Aorta (tissue), 5 donors: ENCODE measurements around the gene NTN1. TPM values are rescaled to one million over a fixed set of nuclear protein-coding genes. Genes with fewer than 3 reads are reported as not detected.

Experiments
- ATAC-seq: fragments of 200-7000 bp; cut with Tn5 transposase; one replicate; pipeline ENCODE4 v1.9.1; 2022; ENCODE audit warnings: moderate library complexity; ENCODE audit not compliant: low FRiP score
- DNase-seq, 2 donors: peaks; one replicate each; pipeline ENCODE4 v3.0.0-alpha.2; 2020
- H3K27ac ChIP-seq, 2 donors: one replicate each; pipeline ENCODE4 v1.5.1; 2013; ENCODE audit warnings: low read length in 2 of 2, mild to moderate bottlenecking in 2 of 2, moderate library complexity in 2 of 2, control low read depth in 1 of 2, inconsistent platforms in 1 of 2, low read depth in 1 of 2
- H3K27me3 ChIP-seq, 2 donors: one replicate each; pipeline ENCODE4 v1.6.1; 2013; ENCODE audit warnings: control low read depth in 1 of 2, low read length in 1 of 2, mild to moderate bottlenecking in 1 of 2, moderate library complexity in 1 of 2; ENCODE audit not compliant: insufficient read depth in 2 of 2, control insufficient read depth in 1 of 2
- H3K36me3 ChIP-seq, 2 donors: one replicate each; pipeline ENCODE4 v1.6.1; 2013; ENCODE audit warnings: control low read depth in 1 of 2, low read length in 1 of 2, mild to moderate bottlenecking in 1 of 2; ENCODE audit not compliant: insufficient read depth in 2 of 2, control insufficient read depth in 1 of 2
- H3K4me1 ChIP-seq, 2 donors: one replicate each; pipeline ENCODE4 v1.6.1; 2013; ENCODE audit warnings: low read length in 2 of 2, control low read depth in 1 of 2, mild to moderate bottlenecking in 1 of 2, moderate library complexity in 1 of 2; ENCODE audit not compliant: insufficient read depth in 2 of 2, control insufficient read depth in 1 of 2
- H3K4me3 ChIP-seq, 2 donors: one replicate each; pipeline ENCODE4 v1.5.1; 2013; ENCODE audit warnings: low read length in 2 of 2, control low read depth in 1 of 2, mild to moderate bottlenecking in 1 of 2
- H3K9me3 ChIP-seq: one replicate; pipeline ENCODE4 v1.6.1; 2013; ENCODE audit warnings: mild to moderate bottlenecking, low read length; ENCODE audit not compliant: control insufficient read depth
- WGBS, 2 donors: extraction: QIAGEN DNeasy Blood & Tissue Kit; methylation state at CpG; one replicate each; pipeline ENCODE4 v1.1.7; 2013; 5-methylcytosine and 5-hydroxymethylcytosine counted together
- intact Hi-C, 2 donors: fragments of 100-400 bp; cut with DNase I; formaldehyde crosslinking; loops; one replicate each; pipeline versions ENCODE4 v1.14.2 to v1.15.0; 2022
- polyA plus RNA-seq, 2 donors: library from polyadenylated mRNA; stranded (reverse); fragments of 200-250 nt; gene quantifications; one replicate each; pipeline ENCODE4 v1.2.3, GENCODE V29; 2013
- total RNA-seq, 2 donors: library from RNA; stranded (reverse); fragmentation: NEBNext Ultra II Directional; extraction: Animal tissue kit (Norgen Biotek cat#: 25700); gene quantifications; one replicate each; pipeline ENCODE4 v1.2.1, GENCODE V29; 2021
- donor health status: healthy with polysubstance abuse.
- donor health status: Bipolar disorder and iron deficiency.
- donor health status: DM: no; HTN: no; CAD: no.
- donor health status: DM: no; HTN: no; CAD: no.
- donor health status: DM: yes; HTN: yes; CAD: no.

The NTN1 gene
- total and polyA plus RNA-seq, 4 donors, result 6.6 to 90.4 (median 37.1) TPM

- H3K4me3 ChIP-seq, result no peak overlapping the region
- H3K4me1 ChIP-seq, result peaks cover 0 to 4% of the 10 kb centered on the region in 2 donors
- peak overlapping the region; percentile 15 to 79 for H3K27ac ChIP-seq
- H3K9me3 ChIP-seq, result no peaks in the 10 kb centered on the region
- WGBS, 2 donors, result 40 to 48% methylated on average over 23 to 27 of the region's 27 CpGs
- peak; percentile 56 to 78 for DNase-seq
- intact Hi-C loops, result loop anchor here in 1 of 2 donors (10.0 kb wide), 1 partner anchor 115 kb away; no protein-coding TSS in a partner anchor
- no peaks in the 10 kb centered on the region for H3K36me3 ChIP-seq
- ATAC-seq, result no peak
- H3K27me3 ChIP-seq, result no peaks in the 10 kb centered on the region
Observed at GRCh38 chr17:9239246-9239792, 218.0 kb downstream of the NTN1 start.

- Histone ChIP-seq H3K36me3 (no peaks in the 10 kb centered on the region), H3K4me3 (peak overlapping the region; percentile 20 to 54), H3K9me3 (no peaks in the 10 kb centered on the region), H3K27me3 (no peaks in the 10 kb centered on the region), H3K27ac (peak overlapping the region; percentile 99 to 100), H3K4me1 (peaks cover 0 to 4% of the 10 kb centered on the region in 2 donors)
- intact Hi-C loops, result loop anchor here in 1 of 2 donors (5.0 to 10.0 kb wide), 2 partner anchors 78 to 115 kb away; no protein-coding TSS in a partner anchor
- ATAC-seq (peak; percentile 88), DNase-seq (peak; percentile 88 to 94)
- WGBS, 2 donors, result 1% methylated on average over 51 to 84 of the region's 84 CpGs
Observed at GRCh38 chr17:9239793-9240658, 218.7 kb downstream of the NTN1 start.

- no peaks in the 10 kb centered on the region for H3K9me3 ChIP-seq
- peak; percentile 88 to 93 for DNase-seq
Observed at GRCh38 chr17:9240659-9241370, 219.5 kb downstream of the NTN1 start.

GRCh38 chr17:9241371-9241712 lies 220.0 kb downstream of the NTN1 start:
- H3K4me3 ChIP-seq, result no peak overlapping the region
- ATAC-seq, result peak; percentile 64
- peaks cover 0 to 4% of the 10 kb centered on the region in 2 donors for H3K4me1 ChIP-seq

More at GRCh38 chr17:9240659-9241370, 219.5 kb downstream of the NTN1 start:
- Histone ChIP-seq H3K36me3 (no peaks in the 10 kb centered on the region), H3K4me3 (peak overlapping the region in 1 of 2 donors; percentile 54), H3K27me3 (no peaks in the 10 kb centered on the region), H3K4me1 (peaks cover 0 to 4% of the 10 kb centered on the region in 2 donors), H3K27ac (peak overlapping the region; percentile 99 to 100)
- intact Hi-C loops, result loop anchor here in 1 of 2 donors (5.0 kb wide), 1 partner anchor 79 kb away; no protein-coding TSS in a partner anchor
- WGBS, 2 donors, result 1 to 5% methylated on average over 17 of the region's 17 CpGs
- peak; percentile 88 for ATAC-seq

GRCh38 chr17:9241774-9242496 lies 220.6 kb downstream of the NTN1 start:
- Histone ChIP-seq H3K9me3 (no peaks in the 10 kb centered on the region), H3K27ac (peak overlapping the region; percentile 95 to 97), H3K36me3 (no peaks in the 10 kb centered on the region), H3K27me3 (no peaks in the 10 kb centered on the region), H3K4me1 (peaks cover 0 to 4% of the 10 kb centered on the region in 2 donors), H3K4me3 (no peak overlapping the region)
- DNase-seq (peak; percentile 50 to 71), ATAC-seq (no peak)
- intact Hi-C loops, result loop anchor here in 1 of 2 donors (5.0 kb wide), 1 partner anchor 80 kb away; no protein-coding TSS in a partner anchor
- 50 to 54% methylated on average over 15 to 16 of the region's 16 CpGs for WGBS, 2 donors

More at GRCh38 chr17:9241371-9241712, 220.0 kb downstream of the NTN1 start:
- Histone ChIP-seq H3K27ac (peak overlapping the region; percentile 95 to 97), H3K9me3 (no peaks in the 10 kb centered on the region), H3K27me3 (no peaks in the 10 kb centered on the region), H3K36me3 (no peaks in the 10 kb centered on the region)
- intact Hi-C loops, result loop anchor here in 1 of 2 donors (5.0 kb wide), 1 partner anchor 79 kb away; no protein-coding TSS in a partner anchor
- 3 to 7% methylated on average over 10 of the region's 10 CpGs for WGBS, 2 donors
- peak; percentile 81 to 84 for DNase-seq

- intact Hi-C loops, result loop anchor here in 1 of 2 donors (5.0 kb wide), 1 partner anchor 80 kb away; no protein-coding TSS in a partner anchor
- DNase-seq (peak in 1 of 2 donors; percentile 81), ATAC-seq (no peak)
- Histone ChIP-seq H3K9me3 (no peaks in the 10 kb centered on the region), H3K27me3 (no peaks in the 10 kb centered on the region), H3K27ac (peak overlapping the region in 1 of 2 donors; percentile 95), H3K4me1 (peaks cover 0 to 4% of the 10 kb centered on the region in 2 donors), H3K4me3 (no peak overlapping the region), H3K36me3 (no peaks in the 10 kb centered on the region)
- 50 to 54% methylated on average over 16 of the region's 16 CpGs for WGBS, 2 donors
Observed at GRCh38 chr17:9242497-9242881, 221.2 kb downstream of the NTN1 start.

- DNase-seq (peak in 1 of 2 donors; percentile 54), ATAC-seq (no peak)
- 59 to 61% methylated on average over 8 of the region's 8 CpGs for WGBS, 2 donors
- H3K36me3 ChIP-seq, result no peaks in the 10 kb centered on the region
- intact Hi-C loops, result loop anchor here in 1 of 2 donors (5.0 kb wide), 1 partner anchor 81 kb away; no protein-coding TSS in a partner anchor
- peaks cover 0 to 4% of the 10 kb centered on the region in 2 donors for H3K4me1 ChIP-seq
- no peaks in the 10 kb centered on the region for H3K9me3 ChIP-seq
- H3K27ac ChIP-seq, result peak overlapping the region in 1 of 2 donors; percentile 48
- H3K27me3 ChIP-seq, result no peaks in the 10 kb centered on the region
- no peak overlapping the region for H3K4me3 ChIP-seq
Observed at GRCh38 chr17:9242983-9243382, 221.7 kb downstream of the NTN1 start.
